HepG2 (cell line): Measurements from ENCODE around the gene CTSA. TPM values are rescaled to one million over a fixed set of nuclear protein-coding genes. Genes with fewer than 3 reads are reported as not detected.
A peak's percentile ranks its signal among the peaks of the same experiment; 100 is the strongest.

Source experiments
- AGO1 ChIP-seq: fragments of 200-400 bp; formaldehyde crosslinking; IDR thresholded peaks from 2 replicates; pipeline ENCODE4 v1.6.1; 2017; ENCODE audit warnings: mild to moderate bottlenecking, low read depth, low read length, moderate library complexity; ENCODE audit not compliant: poor library complexity, severe bottlenecking
- ARID3A ChIP-seq: IDR thresholded peaks from 2 replicates; pipeline ENCODE4 v1.6.1; 2012; ENCODE audit warnings: low read depth, low read length, improper control_type of control experiment
- GATAD1 ChIP-seq: IDR thresholded peaks from 2 replicates; pipeline ENCODE4 v1.6.1; 2016; ENCODE audit warnings: missing genetic modification reagents, missing compliant biosample characterization
- MTA1 ChIP-seq: sonication (generic); formaldehyde crosslinking; IDR thresholded peaks from 2 replicates; pipeline ENCODE4 v1.4.0; 2020; ENCODE audit warnings: missing genetic modification reagents, mild to moderate bottlenecking, borderline replicate concordance
- NFRKB ChIP-seq: fragments of 450-650 bp; IDR thresholded peaks from 2 replicates; pipeline ENCODE4 v1.6.1; 2017
- NR3C1 ChIP-seq: sonication (generic); formaldehyde crosslinking; IDR thresholded peaks from 2 replicates; pipeline ENCODE4 v1.4.0; 2020; ENCODE audit warnings: missing genetic modification reagents
- NRL ChIP-seq: sonication (generic); formaldehyde crosslinking; IDR thresholded peaks from 2 replicates; pipeline ENCODE4 v1.5.0; 2020; ENCODE audit warnings: missing genetic modification reagents, mild to moderate bottlenecking, moderate library complexity, borderline replicate concordance
- RBFOX2 ChIP-seq: fragments of 200-400 bp; formaldehyde crosslinking; IDR thresholded peaks from 2 replicates; pipeline ENCODE4 v1.6.1; 2017; ENCODE audit warnings: low read depth, mild to moderate bottlenecking, low read length
- RXRB ChIP-seq: IDR thresholded peaks from 2 replicates; pipeline ENCODE4 v1.6.1; 2016; ENCODE audit warnings: borderline replicate concordance, missing genetic modification reagents, missing compliant biosample characterization
- ZBTB38 ChIP-seq: sonication (generic); formaldehyde crosslinking; IDR thresholded peaks from 2 replicates; pipeline ENCODE4 v1.5.1; 2020; ENCODE audit warnings: mild to moderate bottlenecking, missing genetic modification reagents
- ZBTB7A ChIP-seq: sonication (generic); formaldehyde crosslinking; IDR thresholded peaks from 2 replicates; pipeline ENCODE4 v1.8.0; 2022; ENCODE audit warnings: mild to moderate bottlenecking, missing genetic modification reagents
- ZC3H4 ChIP-seq: sonication (generic); formaldehyde crosslinking; IDR thresholded peaks from 2 replicates; pipeline ENCODE4 v1.4.0; 2020; ENCODE audit warnings: missing genetic modification reagents, borderline replicate concordance
- ZNF501 ChIP-seq: sonication (generic); formaldehyde crosslinking; IDR thresholded peaks from 2 replicates; pipeline ENCODE4 v1.5.1; 2020; ENCODE audit warnings: mild to moderate bottlenecking, moderate library complexity, missing genetic modification reagents
- ZNF687 ChIP-seq: sonication (generic); formaldehyde crosslinking; IDR thresholded peaks from 2 replicates; pipeline ENCODE4 v1.5.1; 2020; ENCODE audit warnings: mild to moderate bottlenecking, missing genetic modification reagents, moderate library complexity
- polyA plus RNA-seq, 8 experiments: library from polyadenylated mRNA; depleted of rRNA in 3 of 8; stranded (reverse) in 7 of 8; unstranded in 1 of 8; fragments of >200 nt; fragmentation: Illumina TruSeq in 4 of 8; extraction: Trizol in 4 of 8; gene quantifications; 2 replicates each; pipeline versions ENCODE4 v1.2.1 to v1.2.3, GENCODE V29; 2011 to 2016; ENCODE audit warnings: low read depth in 4 of 8, missing spikeins in 1 of 8, mixed read lengths in 1 of 8; ENCODE audit not compliant: insufficient read depth in 1 of 8
- total RNA-seq, 5 experiments: library from RNA; depleted of rRNA; stranded (reverse); fragments of >200 nt; fragmentation: Illumina TruSeq; extraction: Trizol; gene quantifications; 2 replicates each; pipeline ENCODE4 v1.2.3, GENCODE V29; 2016; ENCODE audit warnings: low read depth in 1 of 5
- TF ChIP-seq, protein P1 (sequence below): sonication (generic); formaldehyde crosslinking; IDR thresholded peaks from 2 replicates; pipeline ENCODE4 v1.4.0; 2020; ENCODE audit warnings: mild to moderate bottlenecking, missing genetic modification reagents

Gene CTSA
- total and polyA plus RNA-seq, 2 of the 13 experiments (the other 11 are each of a cell fraction or from before 2014, with no cell fraction given) = 202 to 231 TPM

DNA sequence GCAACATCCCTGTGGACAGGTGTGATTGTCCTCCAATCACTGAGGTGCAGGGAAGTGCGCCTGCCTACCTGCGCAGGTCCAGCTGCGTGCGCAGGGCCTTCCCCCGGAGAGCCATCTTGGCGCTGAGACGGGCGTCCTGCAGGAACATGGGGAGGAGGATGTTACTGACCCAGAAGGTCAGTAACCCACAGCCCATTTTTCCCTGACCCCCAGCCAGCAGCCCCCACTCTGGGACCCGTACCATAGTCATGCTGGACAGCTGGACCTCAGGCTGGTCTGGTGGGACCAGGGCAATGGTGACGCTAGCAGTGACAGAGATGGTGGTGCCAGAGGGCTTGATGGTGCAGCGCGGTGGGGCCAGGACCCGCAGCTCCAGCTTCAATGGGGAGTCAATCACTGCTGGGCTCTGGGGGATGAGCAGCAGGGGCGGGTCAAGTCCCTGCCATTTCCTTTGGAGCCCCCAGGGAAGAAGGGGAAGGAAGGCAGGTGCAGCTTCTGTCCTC, 11.1 kb downstream of the CTSA start (continued):
- TF ChIP-seq MTA1 (CRISPR knock-in tag) = peak; percentile 32; the same call in 1 of the 2 replicates
- no peak for TF ChIP-seq ZNF501 (CRISPR knock-in tag)
- TF ChIP-seq NFRKB = no peak
- TF ChIP-seq, protein P1, sequence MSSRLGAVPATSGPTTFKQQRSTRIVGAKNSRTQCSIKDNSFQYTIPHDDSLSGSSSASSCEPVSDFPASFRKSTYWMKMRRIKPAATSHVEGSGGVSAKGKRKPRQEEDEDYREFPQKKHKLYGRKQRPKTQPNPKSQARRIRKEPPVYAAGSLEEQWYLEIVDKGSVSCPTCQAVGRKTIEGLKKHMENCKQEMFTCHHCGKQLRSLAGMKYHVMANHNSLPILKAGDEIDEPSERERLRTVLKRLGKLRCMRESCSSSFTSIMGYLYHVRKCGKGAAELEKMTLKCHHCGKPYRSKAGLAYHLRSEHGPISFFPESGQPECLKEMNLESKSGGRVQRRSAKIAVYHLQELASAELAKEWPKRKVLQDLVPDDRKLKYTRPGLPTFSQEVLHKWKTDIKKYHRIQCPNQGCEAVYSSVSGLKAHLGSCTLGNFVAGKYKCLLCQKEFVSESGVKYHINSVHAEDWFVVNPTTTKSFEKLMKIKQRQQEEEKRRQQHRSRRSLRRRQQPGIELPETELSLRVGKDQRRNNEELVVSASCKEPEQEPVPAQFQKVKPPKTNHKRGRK (CRISPR knock-in tag) = no peak
- TF ChIP-seq ZNF687 (CRISPR knock-in tag) = peak; percentile 27
- 0 out of 2 replicates have a peak, but pooled peaks have one; percentile 34 for TF ChIP-seq ZBTB38 (CRISPR knock-in tag)
- TF ChIP-seq ZC3H4 = peak; percentile 19; the same call in 1 of the 2 replicates
- peak; percentile 58 for TF ChIP-seq RBFOX2
- TF ChIP-seq RXRB = no peak
- no peak for TF ChIP-seq GATAD1 (CRISPR knock-in tag)
- 0 out of 2 replicates have a peak, but pooled peaks have one; percentile 25 for TF ChIP-seq ZBTB7A
- TF ChIP-seq NRL (CRISPR knock-in tag) = peak; percentile 75; the same call in 1 of the 2 replicates
- TF ChIP-seq NR3C1 = 0 out of 2 replicates have a peak, but pooled peaks have one; percentile 51
- peak; percentile 55 for TF ChIP-seq AGO1
- TF ChIP-seq ARID3A = no peak
